Measurements from ENCODE around the gene TRIM26.
"Not testable (repeated sequence)": the region's sequence is repeated elsewhere in the genome, so short reads cannot be mapped to it uniquely, and the experiment has no call there.

TRIM26 gene

DNA sequence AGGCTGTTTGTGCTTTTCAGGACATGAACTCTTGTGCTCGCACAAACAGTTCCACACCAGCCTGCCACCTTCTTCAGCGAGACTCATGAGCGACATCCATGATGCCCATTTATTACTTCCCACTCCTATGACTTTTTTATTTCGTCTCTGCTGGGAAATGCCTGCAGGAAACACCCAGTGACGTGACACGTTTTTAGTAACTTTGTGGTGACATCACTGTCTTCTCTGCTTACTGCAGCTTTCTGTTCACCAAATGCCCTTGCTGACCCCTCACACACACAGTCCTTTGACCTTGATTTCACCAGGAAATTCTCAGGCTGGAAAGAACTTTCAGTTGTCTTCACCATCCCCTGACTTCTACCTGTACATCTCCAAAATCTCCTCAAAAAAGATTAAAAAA is 68.4 kb downstream of the TRIM26 start:
- Histone ChIP-seq H3K4me1 (ENCODE audit: low read depth, poor library complexity, severe bottlenecking) (peaks cover 19% of the 10 kb centered on the region), H2AFZ (ENCODE audit: low read depth) (no peak overlapping the region)
- TF ChIP-seq CTCF (conservative IDR thresholded peaks at IDR 0.05; ENCODE audit: low read depth, low read length) = no peak

DNA sequence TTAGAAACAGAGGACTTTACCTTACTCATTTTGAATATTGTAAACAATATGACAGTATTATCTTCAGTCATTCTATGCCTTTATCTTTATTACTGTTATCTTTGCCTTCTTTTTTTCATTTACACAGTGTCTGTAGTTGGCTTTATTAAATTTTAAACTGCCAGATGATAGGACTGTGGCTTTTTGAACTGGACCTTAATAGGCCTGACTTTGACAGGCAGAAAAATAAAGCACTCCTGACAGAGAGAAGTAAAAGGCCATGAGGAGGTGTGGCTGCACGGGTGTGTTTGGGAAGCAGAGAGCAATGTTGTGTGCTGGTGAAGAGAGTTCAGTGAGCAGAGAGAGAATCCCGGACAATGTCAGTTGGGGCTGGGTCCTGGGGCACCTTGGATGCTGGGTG is 69.4 kb downstream of the TRIM26 start:
- Histone ChIP-seq H4K20me1 (ENCODE audit: insufficient read depth) (no peaks in the 10 kb centered on the region), H3K27ac (no peak overlapping the region), H3K27me3 (ENCODE audit: insufficient read depth, low read depth) (no peaks in the 10 kb centered on the region), H3K4me3 (IDR thresholded peaks at IDR 0.05; ENCODE audit: insufficient read depth, low read depth, low read length) (no peak overlapping the region), H3K9ac (no peak overlapping the region), H3K79me2 (ENCODE audit: insufficient read depth, low read depth) (no peaks in the 10 kb centered on the region), H3K4me1 (ENCODE audit: low read depth, poor library complexity, severe bottlenecking) (peaks cover 19% of the 10 kb centered on the region), H3K36me3 (ENCODE audit: insufficient read depth) (no peaks in the 10 kb centered on the region), H3K4me2 (no peak overlapping the region), H2AFZ (ENCODE audit: low read depth) (no peak overlapping the region)
- no peak for TF ChIP-seq CTCF (conservative IDR thresholded peaks at IDR 0.05; ENCODE audit: low read depth, low read length)

More for the DNA sequence above, 68.4 kb downstream of the TRIM26 start:
- Histone ChIP-seq H3K4me2 (no peak overlapping the region), H3K27me3 (ENCODE audit: insufficient read depth, low read depth) (no peaks in the 10 kb centered on the region), H3K36me3 (ENCODE audit: insufficient read depth) (no peaks in the 10 kb centered on the region), H3K4me3 (IDR thresholded peaks at IDR 0.05; ENCODE audit: insufficient read depth, low read depth, low read length) (no peak overlapping the region), H3K9ac (no peak overlapping the region), H3K27ac (no peak overlapping the region), H3K79me2 (ENCODE audit: insufficient read depth, low read depth) (no peaks in the 10 kb centered on the region), H4K20me1 (ENCODE audit: insufficient read depth) (no peaks in the 10 kb centered on the region)

GRCh38 chr6:30142665-30143064 is 70.5 kb downstream of the TRIM26 start:
- Histone ChIP-seq H3K79me2 (ENCODE audit: insufficient read depth, low read depth) (no peaks in the 10 kb centered on the region), H3K27ac (no peak overlapping the region), H4K20me1 (ENCODE audit: insufficient read depth) (no peaks in the 10 kb centered on the region), H3K9ac (no peak overlapping the region), H3K4me3 (IDR thresholded peaks at IDR 0.05; ENCODE audit: insufficient read depth, low read depth, low read length) (no peak overlapping the region), H2AFZ (ENCODE audit: low read depth) (no peak overlapping the region), H3K4me2 (no peak overlapping the region), H3K27me3 (ENCODE audit: insufficient read depth, low read depth) (no peaks in the 10 kb centered on the region), H3K36me3 (ENCODE audit: insufficient read depth) (no peaks in the 10 kb centered on the region), H3K4me1 (ENCODE audit: low read depth, poor library complexity, severe bottlenecking) (peaks cover 16% of the 10 kb centered on the region)
- no peak for TF ChIP-seq CTCF (conservative IDR thresholded peaks at IDR 0.05; ENCODE audit: low read depth, low read length)

DNA sequence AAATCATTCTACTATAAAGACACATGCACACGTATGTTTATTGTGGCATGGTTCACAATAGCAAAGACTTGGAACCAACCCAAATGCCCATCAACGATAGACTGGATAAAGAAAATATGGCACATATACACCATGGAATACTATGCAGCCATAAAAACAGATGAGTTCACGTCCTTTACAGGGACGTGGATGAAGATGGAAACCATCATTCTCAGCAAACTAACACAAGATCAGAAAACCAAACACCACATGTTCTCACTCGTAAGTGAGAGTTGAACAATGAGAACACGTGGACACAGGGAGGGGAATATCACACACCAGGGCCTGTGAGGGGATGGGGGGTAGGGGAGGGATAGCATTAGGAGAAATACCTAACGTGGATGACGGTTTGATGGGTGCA is 73.0 kb downstream of the TRIM26 start:
- H3K4me1 ChIP-seq (ENCODE audit: low read depth, poor library complexity, severe bottlenecking) = peaks cover 26% of the 10 kb centered on the region
- not testable (repeated sequence) for H3K27me3 ChIP-seq (ENCODE audit: insufficient read depth, low read depth); H3K79me2 ChIP-seq (ENCODE audit: insufficient read depth, low read depth); H3K4me3 ChIP-seq (IDR thresholded peaks at IDR 0.05; ENCODE audit: insufficient read depth, low read depth, low read length); H3K36me3 ChIP-seq (ENCODE audit: insufficient read depth); H3K4me2 ChIP-seq; H4K20me1 ChIP-seq (ENCODE audit: insufficient read depth); H2AFZ ChIP-seq (ENCODE audit: low read depth); H3K27ac ChIP-seq; H3K9ac ChIP-seq

DNA sequence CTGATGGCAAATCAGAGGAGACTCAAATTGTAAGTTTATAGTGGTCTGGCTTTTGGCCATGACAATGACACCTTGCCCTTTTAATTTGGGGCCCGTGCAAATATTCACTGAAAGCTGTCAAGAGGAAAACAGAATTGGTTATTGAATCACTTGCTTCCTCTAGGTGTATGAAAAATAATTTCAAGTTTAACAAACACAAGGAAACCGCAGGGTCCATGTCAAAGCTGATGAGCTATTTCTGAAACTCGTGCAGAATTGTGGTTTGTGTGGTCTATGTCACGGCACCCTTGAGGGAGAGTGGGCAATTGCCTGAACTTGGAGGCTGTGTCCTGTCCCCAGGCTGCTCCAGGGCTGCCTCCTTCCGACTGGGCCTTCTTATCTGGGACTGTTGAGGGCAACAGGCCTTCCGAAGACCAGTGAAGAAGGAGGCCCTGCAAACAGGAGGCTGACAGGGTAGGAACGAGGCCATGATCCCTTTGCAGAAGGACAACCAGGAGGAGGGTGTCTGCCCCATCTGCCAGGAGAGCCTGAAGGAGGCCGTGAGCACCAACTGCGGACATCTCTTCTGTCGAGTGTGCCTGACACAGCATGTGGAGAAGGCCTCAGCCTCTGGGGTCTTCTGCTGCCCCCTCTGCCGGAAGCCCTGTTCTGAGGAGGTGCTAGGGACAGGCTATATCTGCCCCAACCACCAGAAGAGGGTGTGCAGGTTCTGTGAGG is 76.5 kb downstream of the TRIM26 start:
- Histone ChIP-seq H3K4me1 (ENCODE audit: low read depth, poor library complexity, severe bottlenecking) (peaks cover 28% of the 10 kb centered on the region), H3K36me3 (ENCODE audit: insufficient read depth) (no peaks in the 10 kb centered on the region), H3K27me3 (ENCODE audit: insufficient read depth, low read depth) (no peaks in the 10 kb centered on the region), H3K27ac (no peak overlapping the region; the same call in 1 of the 2 replicates), H2AFZ (ENCODE audit: low read depth) (no peak overlapping the region), H3K79me2 (ENCODE audit: insufficient read depth, low read depth) (no peaks in the 10 kb centered on the region), H4K20me1 (ENCODE audit: insufficient read depth) (no peaks in the 10 kb centered on the region), H3K9ac (no peak overlapping the region), H3K4me3 (IDR thresholded peaks at IDR 0.05; ENCODE audit: insufficient read depth, low read depth, low read length) (no peak overlapping the region), H3K4me2 (peak overlapping the region; percentile 44)
- no peak for TF ChIP-seq CTCF (conservative IDR thresholded peaks at IDR 0.05; ENCODE audit: low read depth, low read length)

Data from KMS-11 (cell line).